ENCODE measurements around the gene CDH22.

CDH22 gene

GRCh38 chr20:46328200-46328882 lies 20.0 kb upstream of the CDH22 start:
- no peak for DNase-seq (ENCODE audit: low spot score)
- H4K91ac ChIP-seq (ENCODE audit: low read depth, low read length, poor library complexity): no peak overlapping the region
- no peak overlapping the region for H3K4ac ChIP-seq (ENCODE audit: low read length)
- no peak overlapping the region for H3K4me3 ChIP-seq (ENCODE audit: low read length in 2 of 2)
- H3K9ac ChIP-seq (ENCODE audit: low read depth, low read length, poor library complexity): no peak overlapping the region
- WGBS, 2 donors (ENCODE audit: extremely low coverage in 2 of 2, insufficient read length in 2 of 2, insufficient replicate concordance in 1 of 2): no CpG with 5 or more reads among the region's 16 CpGs
- H3K23ac ChIP-seq (ENCODE audit: low read depth, low read length, poor library complexity): no peak overlapping the region
- H2BK12ac ChIP-seq (ENCODE audit: low read length): peak overlapping the region; percentile 43
- H3K27me3 ChIP-seq (ENCODE audit: control insufficient read depth in 3 of 3, insufficient read depth in 3 of 3, low read depth in 1 of 3, low read length in 3 of 3): peaks cover 0 to 17% (median 0%) of the 10 kb centered on the region in 3 experiments
- no peak overlapping the region for H2AFZ ChIP-seq (ENCODE audit: low read length)
- no peak overlapping the region for H4K8ac ChIP-seq (ENCODE audit: low read depth, low read length)
- no peak overlapping the region for H3K4me2 ChIP-seq (ENCODE audit: insufficient read depth, low read length, poor library complexity, severe bottlenecking)
- peaks cover 18 to 21% of the 10 kb centered on the region in 2 donors for H3K4me1 ChIP-seq (ENCODE audit: control insufficient read depth in 2 of 2, insufficient read depth in 1 of 2, low read depth in 1 of 2, low read length in 2 of 2)
- no peak overlapping the region for H3K14ac ChIP-seq (ENCODE audit: low read length)
- H3K27ac ChIP-seq (replicated peaks; ENCODE audit: low read length): no peak overlapping the region
- H2AK5ac ChIP-seq (ENCODE audit: low read depth, low read length): no peak overlapping the region
- no peak overlapping the region for H2BK120ac ChIP-seq (ENCODE audit: low read depth, low read length)
- no peaks in the 10 kb centered on the region for H3K79me1 ChIP-seq (ENCODE audit: low read depth, low read length)
- H3K36me3 ChIP-seq (replicated peaks in 1 of 2; ENCODE audit: control insufficient read depth in 2 of 2, insufficient read depth in 2 of 2, low read length in 2 of 2): no peaks in the 10 kb centered on the region
- H3K18ac ChIP-seq (ENCODE audit: low read length): peak overlapping the region; percentile 11
- H2BK5ac ChIP-seq (ENCODE audit: low read length): no peak overlapping the region
- no peaks in the 10 kb centered on the region for H3K9me3 ChIP-seq (replicated peaks in 1 of 2; ENCODE audit: control insufficient read depth in 2 of 2, insufficient read depth in 1 of 2, low read depth in 1 of 2, low read length in 2 of 2)
- no peak overlapping the region for H2BK15ac ChIP-seq (ENCODE audit: low read length)

DNA sequence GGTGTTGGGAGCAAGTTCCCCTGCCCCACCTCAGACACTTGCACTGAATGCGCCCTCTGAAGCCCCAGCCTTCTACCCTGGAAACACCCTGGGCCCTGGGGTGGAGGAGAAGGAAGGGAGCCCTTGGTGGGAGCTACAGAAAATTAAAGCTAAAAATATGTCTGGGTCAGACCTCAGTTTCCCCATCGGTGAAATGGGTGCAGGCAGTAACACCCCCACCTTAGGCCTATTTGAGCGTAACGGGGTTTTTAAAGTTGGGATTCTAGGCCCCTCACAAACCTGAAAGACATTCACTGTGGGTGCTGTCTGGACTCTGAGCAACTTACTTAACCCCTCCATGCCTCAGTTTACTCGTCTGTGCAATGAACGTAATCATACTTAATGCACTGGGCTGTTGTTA lies 19.3 kb upstream of the CDH22 start:
- H2BK5ac ChIP-seq (ENCODE audit: low read length): no peak overlapping the region
- H3K9ac ChIP-seq (ENCODE audit: low read depth, low read length, poor library complexity): no peak overlapping the region
- no peak overlapping the region for H3K23ac ChIP-seq (ENCODE audit: low read depth, low read length, poor library complexity)
- no peak overlapping the region for H2BK12ac ChIP-seq (ENCODE audit: low read length)
- peaks cover 0 to 18% (median 0%) of the 10 kb centered on the region in 3 experiments for H3K27me3 ChIP-seq (ENCODE audit: control insufficient read depth in 3 of 3, insufficient read depth in 3 of 3, low read depth in 1 of 3, low read length in 3 of 3)
- H3K79me1 ChIP-seq (ENCODE audit: low read depth, low read length): no peaks in the 10 kb centered on the region
- no peak overlapping the region for H4K91ac ChIP-seq (ENCODE audit: low read depth, low read length, poor library complexity)
- H3K18ac ChIP-seq (ENCODE audit: low read length): no peak overlapping the region
- DNase-seq (ENCODE audit: low spot score): no peak
- no peak overlapping the region for H2BK120ac ChIP-seq (ENCODE audit: low read depth, low read length)
- no peak overlapping the region for H3K4me2 ChIP-seq (ENCODE audit: insufficient read depth, low read length, poor library complexity, severe bottlenecking)
- no peak overlapping the region for H2AFZ ChIP-seq (ENCODE audit: low read length)
- H2AK5ac ChIP-seq (ENCODE audit: low read depth, low read length): no peak overlapping the region
- H3K14ac ChIP-seq (ENCODE audit: low read length): no peak overlapping the region
- no CpG with 5 or more reads among the region's 6 CpGs for WGBS, 2 donors (ENCODE audit: extremely low coverage in 2 of 2, insufficient read length in 2 of 2, insufficient replicate concordance in 1 of 2)
- no peak overlapping the region for H4K8ac ChIP-seq (ENCODE audit: low read depth, low read length)
- H3K36me3 ChIP-seq (replicated peaks in 1 of 2; ENCODE audit: control insufficient read depth in 2 of 2, insufficient read depth in 2 of 2, low read length in 2 of 2): no peaks in the 10 kb centered on the region
- no peak overlapping the region for H3K4me3 ChIP-seq (ENCODE audit: low read length in 2 of 2)
- H3K9me3 ChIP-seq (replicated peaks in 1 of 2; ENCODE audit: control insufficient read depth in 2 of 2, insufficient read depth in 1 of 2, low read depth in 1 of 2, low read length in 2 of 2): no peaks in the 10 kb centered on the region
- peaks cover 13 to 16% of the 10 kb centered on the region in 2 donors for H3K4me1 ChIP-seq (ENCODE audit: control insufficient read depth in 2 of 2, insufficient read depth in 1 of 2, low read depth in 1 of 2, low read length in 2 of 2)
- no peak overlapping the region for H3K4ac ChIP-seq (ENCODE audit: low read length)
- no peak overlapping the region for H3K27ac ChIP-seq (replicated peaks; ENCODE audit: low read length)
- H2BK15ac ChIP-seq (ENCODE audit: low read length): no peak overlapping the region

- Histone ChIP-seq H3K27ac (replicated peaks; ENCODE audit: low read length) (no peak overlapping the region), H3K14ac (ENCODE audit: low read length) (no peak overlapping the region), H2AFZ (ENCODE audit: low read length) (no peak overlapping the region), H4K8ac (ENCODE audit: low read depth, low read length) (no peak overlapping the region), H3K18ac (ENCODE audit: low read length) (no peak overlapping the region), H2BK15ac (ENCODE audit: low read length) (no peak overlapping the region), H3K4me2 (ENCODE audit: insufficient read depth, low read length, poor library complexity, severe bottlenecking) (no peak overlapping the region), H4K91ac (ENCODE audit: low read depth, low read length, poor library complexity) (no peak overlapping the region), H3K9me3 (replicated peaks in 1 of 2; ENCODE audit: control insufficient read depth in 2 of 2, insufficient read depth in 1 of 2, low read depth in 1 of 2, low read length in 2 of 2) (no peaks in the 10 kb centered on the region), H2BK12ac (ENCODE audit: low read length) (no peak overlapping the region), H2BK120ac (ENCODE audit: low read depth, low read length) (no peak overlapping the region), H3K4me1 (ENCODE audit: control insufficient read depth in 2 of 2, insufficient read depth in 1 of 2, low read depth in 1 of 2, low read length in 2 of 2) (peaks cover 3 to 11% of the 10 kb centered on the region in 2 donors), H3K9ac (ENCODE audit: low read depth, low read length, poor library complexity) (no peak overlapping the region), H3K36me3 (replicated peaks in 1 of 2; ENCODE audit: control insufficient read depth in 2 of 2, insufficient read depth in 2 of 2, low read length in 2 of 2) (no peaks in the 10 kb centered on the region), H3K4me3 (ENCODE audit: low read length in 2 of 2) (no peak overlapping the region), H2AK5ac (ENCODE audit: low read depth, low read length) (no peak overlapping the region), H3K79me1 (ENCODE audit: low read depth, low read length) (no peaks in the 10 kb centered on the region), H3K23ac (ENCODE audit: low read depth, low read length, poor library complexity) (no peak overlapping the region), H3K4ac (ENCODE audit: low read length) (no peak overlapping the region), H3K27me3 (ENCODE audit: control insufficient read depth in 3 of 3, insufficient read depth in 3 of 3, low read depth in 1 of 3, low read length in 3 of 3) (peaks cover 0 to 33% (median 1%) of the 10 kb centered on the region in 3 experiments), H2BK5ac (ENCODE audit: low read length) (no peak overlapping the region)
- DNase-seq (ENCODE audit: low spot score): no peak
- no CpG with 5 or more reads among the region's 1 CpG for WGBS, 2 donors (ENCODE audit: extremely low coverage in 2 of 2, insufficient read length in 2 of 2, insufficient replicate concordance in 1 of 2)
These were observed 17.5 kb upstream of the CDH22 start for GRCh38 chr20:46325789-46326188.

GRCh38 chr20:46324960-46325703 lies 16.8 kb upstream of the CDH22 start:
- no peak overlapping the region for H3K14ac ChIP-seq (ENCODE audit: low read length)
- no peak overlapping the region for H2AFZ ChIP-seq (ENCODE audit: low read length)
- H3K79me1 ChIP-seq (ENCODE audit: low read depth, low read length): no peaks in the 10 kb centered on the region
- H3K36me3 ChIP-seq (replicated peaks in 1 of 2; ENCODE audit: control insufficient read depth in 2 of 2, insufficient read depth in 2 of 2, low read length in 2 of 2): no peaks in the 10 kb centered on the region
- H2BK12ac ChIP-seq (ENCODE audit: low read length): no peak overlapping the region
- no CpG with 5 or more reads among the region's 6 CpGs for WGBS, 2 donors (ENCODE audit: extremely low coverage in 2 of 2, insufficient read length in 2 of 2, insufficient replicate concordance in 1 of 2)
- no peak overlapping the region for H3K4me3 ChIP-seq (ENCODE audit: low read length in 2 of 2)
- DNase-seq (ENCODE audit: low spot score): no peak
- no peak overlapping the region for H4K8ac ChIP-seq (ENCODE audit: low read depth, low read length)
- H3K4me1 ChIP-seq (ENCODE audit: control insufficient read depth in 2 of 2, insufficient read depth in 1 of 2, low read depth in 1 of 2, low read length in 2 of 2): peaks cover 3 to 11% of the 10 kb centered on the region in 2 donors
- peaks cover 0 to 38% (median 1%) of the 10 kb centered on the region in 3 experiments for H3K27me3 ChIP-seq (ENCODE audit: control insufficient read depth in 3 of 3, insufficient read depth in 3 of 3, low read depth in 1 of 3, low read length in 3 of 3)
- no peak overlapping the region for H2BK120ac ChIP-seq (ENCODE audit: low read depth, low read length)
- no peak overlapping the region for H3K23ac ChIP-seq (ENCODE audit: low read depth, low read length, poor library complexity)
- H3K18ac ChIP-seq (ENCODE audit: low read length): no peak overlapping the region
- H3K9ac ChIP-seq (ENCODE audit: low read depth, low read length, poor library complexity): no peak overlapping the region
- no peaks in the 10 kb centered on the region for H3K9me3 ChIP-seq (replicated peaks in 1 of 2; ENCODE audit: control insufficient read depth in 2 of 2, insufficient read depth in 1 of 2, low read depth in 1 of 2, low read length in 2 of 2)
- no peak overlapping the region for H3K27ac ChIP-seq (replicated peaks; ENCODE audit: low read length)
- H2AK5ac ChIP-seq (ENCODE audit: low read depth, low read length): no peak overlapping the region
- H3K4ac ChIP-seq (ENCODE audit: low read length): no peak overlapping the region
- H2BK5ac ChIP-seq (ENCODE audit: low read length): no peak overlapping the region
- no peak overlapping the region for H4K91ac ChIP-seq (ENCODE audit: low read depth, low read length, poor library complexity)
- no peak overlapping the region for H2BK15ac ChIP-seq (ENCODE audit: low read length)
- no peak overlapping the region for H3K4me2 ChIP-seq (ENCODE audit: insufficient read depth, low read length, poor library complexity, severe bottlenecking)

Measured in neuronal stem cell (in vitro differentiated cells).